Left colon (tissue), 2 donors: ENCODE measurements around the gene POLA2. TPM values are rescaled to one million over a fixed set of nuclear protein-coding genes. Genes with fewer than 3 reads are reported as not detected.

ENCODE experiments used
- ATAC-seq: fragments of 200-7000 bp; cut with Tn5 transposase; one replicate; pipeline ENCODE4 v1.9.1; 2020; ENCODE audit warnings: mild to moderate bottlenecking, moderate library complexity
- DNase-seq, 2 donors: peaks; one replicate each; pipeline ENCODE4 v3.0.0-alpha.2; 2020
- intact Hi-C, 2 donors: fragments of 100-400 bp; cut with DNase I in 1 of 2; cut with micrococcal nuclease in 1 of 2; formaldehyde crosslinking; loops; one replicate each; pipeline versions ENCODE4 v1.11.2 to v1.14.0; 2022; cut with DNase I, micrococcal nuclease
- long read RNA-seq: library from polyadenylated mRNA; unstranded; transcript quantifications from one replicate; pipeline ENCODE4 v2.0.0, GENCODE V29; 2021
- total RNA-seq, 2 donors: library from RNA; stranded (reverse); fragmentation: NEBNext Ultra II Directional; extraction: Animal tissue kit (Norgen Biotek cat#: 25700); gene quantifications; one replicate each; pipeline ENCODE4 v1.2.1, GENCODE V29; 2021
- donor health status: DM: no; HTN: no; CAD: no.
- donor health status: DM: yes; HTN: yes; CAD: no.

The POLA2 gene
- 1 to 10 TPM; 4.3 to 9.8 TPM for total RNA-seq
- long read RNA-seq, partial matches to known transcripts = 2 of 2 reads
- long read RNA-seq, other reads (novel, unspliced or antisense) = 0 of 2 reads

- ATAC-seq = peak; percentile 95
These were observed at the start of gene POLA2 for GRCh38 chr11:65261591-65262380. POLA2 (plus strand) TSS chr11:65261962; CDS start chr11:65262293, 331 bp downstream.

GRCh38 chr11:65212226-65212801 is 49.4 kb upstream of the POLA2 start:
- ATAC-seq (no peak), DNase-seq (peak in 1 of 2 donors; percentile 19)
- intact Hi-C loops = no loop called here

More at GRCh38 chr11:65261591-65262380, at the start of gene POLA2:
- peak; percentile 93 to 96 for DNase-seq
- intact Hi-C loops = no loop called here

- peak; percentile 9 for ATAC-seq
- peak in 1 of 2 donors; percentile 24 for DNase-seq
- intact Hi-C loops = no loop called here
These were observed 48.2 kb upstream of the POLA2 start for GRCh38 chr11:65213322-65214211.

GRCh38 chr11:65214212-65214845 is 47.4 kb upstream of the POLA2 start:
- intact Hi-C loops = no loop called here

GRCh38 chr11:65215441-65216076 is 46.2 kb upstream of the POLA2 start:
- intact Hi-C loops = no loop called here
- no peak for DNase-seq
- ATAC-seq = no peak

More at GRCh38 chr11:65214212-65214845, 47.4 kb upstream of the POLA2 start:
- DNase-seq (no peak), ATAC-seq (no peak)

- DNase-seq (no peak), ATAC-seq (no peak)
- intact Hi-C loops = no loop called here
These were observed 44.9 kb upstream of the POLA2 start for GRCh38 chr11:65216830-65217229.

GRCh38 chr11:65217441-65218423 is 44.0 kb upstream of the POLA2 start:
- ATAC-seq (no peak), DNase-seq (no peak)
- intact Hi-C loops = no loop called here

- no peak for ATAC-seq
- no peak for DNase-seq
- intact Hi-C loops = no loop called here
These were observed 43.3 kb upstream of the POLA2 start for GRCh38 chr11:65218446-65218845.

- intact Hi-C loops = no loop called here
- no peak for DNase-seq
- no peak for ATAC-seq
These were observed 41.9 kb upstream of the POLA2 start for GRCh38 chr11:65219930-65220213.

- DNase-seq = no peak
- ATAC-seq = no peak
- intact Hi-C loops = no loop called here
These were observed 40.7 kb upstream of the POLA2 start for GRCh38 chr11:65221026-65221425.

- intact Hi-C loops = no loop called here
- no peak for ATAC-seq
These were observed 38.8 kb upstream of the POLA2 start for GRCh38 chr11:65223011-65223410.

GRCh38 chr11:65224930-65225278 is 36.9 kb upstream of the POLA2 start:
- intact Hi-C loops = no loop called here
- ATAC-seq = peak; percentile 74
- no peak for DNase-seq

More at GRCh38 chr11:65223011-65223410, 38.8 kb upstream of the POLA2 start:
- DNase-seq = no peak

GRCh38 chr11:65225279-65226102 is 36.3 kb upstream of the POLA2 start:
- intact Hi-C loops = no loop called here
- peak; percentile 84 for ATAC-seq
- DNase-seq = peak in 1 of 2 donors; percentile 72

GRCh38 chr11:65226103-65226442 is 35.7 kb upstream of the POLA2 start:
- intact Hi-C loops = no loop called here
- no peak for ATAC-seq
- DNase-seq = no peak

GRCh38 chr11:65227879-65228278 is 33.9 kb upstream of the POLA2 start:
- intact Hi-C loops = no loop called here
- DNase-seq (no peak), ATAC-seq (no peak)

GRCh38 chr11:65236194-65237059 is 25.3 kb upstream of the POLA2 start:
- ATAC-seq (no peak), DNase-seq (no peak)
- intact Hi-C loops = no loop called here
